ENCODE measurements around the gene ALCAM. TPM values are rescaled to one million over a fixed set of nuclear protein-coding genes. Genes with fewer than 3 reads are reported as not detected.

ALCAM gene
- total RNA-seq, 1 donor from 2014 or later = 28.6 TPM

DNA sequence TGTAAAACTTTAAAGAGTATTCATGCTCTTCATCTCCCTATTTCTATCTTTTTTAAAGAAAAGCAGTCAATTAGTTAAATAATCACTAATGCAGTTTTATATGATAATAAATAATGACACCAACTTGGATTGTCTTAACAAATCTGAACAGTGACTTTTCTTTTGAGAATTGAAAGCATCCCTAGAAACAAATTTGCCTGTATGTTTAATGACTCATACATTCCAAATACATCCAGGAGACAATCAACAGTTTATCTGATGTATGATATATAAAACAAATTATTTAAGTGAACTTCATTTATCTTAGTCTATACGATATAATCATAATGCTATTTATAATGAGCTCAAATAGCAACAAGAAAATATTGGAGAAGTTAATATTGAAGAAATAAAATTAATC is 78.0 kb downstream of the ALCAM start:
- peaks cover 30% of the 10 kb centered on the region for H3K4me1 Mint-ChIP-seq (ENCODE audit: low read depth)
- no peak for TF ChIP-seq CTCF (IDR thresholded peaks at IDR 0.05; ENCODE audit: unreplicated experiment)
- H3K27me3 Mint-ChIP-seq = no peaks in the 10 kb centered on the region
- H3K4me3 Mint-ChIP-seq (ENCODE audit: low read depth) = no peak overlapping the region
- peaks cover 3% of the 10 kb centered on the region for H3K9me3 Mint-ChIP-seq (ENCODE audit: low read depth)
- no peak for DNase-seq (ENCODE audit: low spot score, unreplicated experiment)
- H3K36me3 Mint-ChIP-seq (ENCODE audit: insufficient read depth) = no peaks in the 10 kb centered on the region
- no peak overlapping the region for H3K27ac Mint-ChIP-seq

DNA sequence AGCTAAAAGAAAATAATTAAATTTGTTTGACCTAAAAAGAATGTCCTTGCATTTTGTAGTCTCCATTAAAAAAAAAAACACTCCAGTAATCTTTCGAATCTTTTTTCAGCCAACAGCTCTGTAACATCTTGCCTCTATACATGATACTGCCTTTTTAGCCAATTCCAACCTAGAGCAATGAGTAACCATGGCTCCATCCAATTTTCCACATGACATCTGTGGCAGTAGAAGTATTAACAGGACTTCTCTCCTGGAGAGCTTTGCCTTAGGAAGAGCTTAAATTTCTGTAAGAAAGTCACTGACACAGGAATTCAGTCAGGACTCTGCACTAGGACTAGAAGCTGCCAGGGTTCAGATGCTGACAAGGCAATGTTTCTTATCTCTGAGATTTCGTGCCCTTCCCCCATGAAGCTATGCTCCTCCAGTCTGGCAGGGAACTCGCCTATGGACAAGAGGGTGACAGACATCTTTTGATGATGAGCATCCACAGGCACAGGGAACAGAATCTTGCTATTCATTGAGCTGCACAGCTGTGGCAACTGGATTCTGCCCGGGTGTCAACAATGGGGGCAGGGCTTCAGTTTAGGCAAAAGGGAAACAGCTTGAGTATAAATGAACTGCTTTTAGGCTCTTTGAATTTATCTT is 81.8 kb downstream of the ALCAM start:
- Mint-ChIP-seq H3K27me3 (no peaks in the 10 kb centered on the region), H3K9me3 (ENCODE audit: low read depth) (peaks cover 14% of the 10 kb centered on the region), H3K27ac (no peak overlapping the region), H3K36me3 (ENCODE audit: insufficient read depth) (no peaks in the 10 kb centered on the region), H3K4me1 (ENCODE audit: low read depth) (peaks cover 14% of the 10 kb centered on the region), H3K4me3 (ENCODE audit: low read depth) (no peak overlapping the region)
- no peak for DNase-seq (ENCODE audit: low spot score, unreplicated experiment)
- TF ChIP-seq CTCF (IDR thresholded peaks at IDR 0.05; ENCODE audit: unreplicated experiment) = no peak

DNA sequence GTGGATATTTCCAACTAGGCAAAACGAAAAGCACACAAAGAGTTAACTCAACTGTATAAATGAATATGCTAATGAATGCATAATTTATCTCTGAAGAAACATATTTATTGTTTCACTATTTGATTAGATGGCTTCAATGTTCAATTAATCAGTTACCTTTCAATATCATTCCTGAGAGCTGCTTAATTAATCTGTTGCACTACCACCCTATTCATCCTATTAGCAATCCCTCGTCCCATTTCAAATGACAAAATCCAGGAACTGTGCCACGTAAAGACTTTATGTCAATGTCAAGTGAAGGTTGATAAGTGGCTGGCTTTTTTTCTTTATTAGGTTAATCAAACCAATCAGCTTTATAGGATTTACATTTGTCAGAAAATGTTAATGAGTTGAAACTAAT is 82.7 kb downstream of the ALCAM start:
- no peak overlapping the region for H3K27ac Mint-ChIP-seq
- H3K4me3 Mint-ChIP-seq (ENCODE audit: low read depth) = no peak overlapping the region
- no peaks in the 10 kb centered on the region for H3K36me3 Mint-ChIP-seq (ENCODE audit: insufficient read depth)
- no peaks in the 10 kb centered on the region for H3K27me3 Mint-ChIP-seq
- TF ChIP-seq CTCF (IDR thresholded peaks at IDR 0.05; ENCODE audit: unreplicated experiment) = no peak
- no peak for DNase-seq (ENCODE audit: low spot score, unreplicated experiment)
- H3K4me1 Mint-ChIP-seq (ENCODE audit: low read depth) = peaks cover 14% of the 10 kb centered on the region
- H3K9me3 Mint-ChIP-seq (ENCODE audit: low read depth) = peaks cover 14% of the 10 kb centered on the region

DNA sequence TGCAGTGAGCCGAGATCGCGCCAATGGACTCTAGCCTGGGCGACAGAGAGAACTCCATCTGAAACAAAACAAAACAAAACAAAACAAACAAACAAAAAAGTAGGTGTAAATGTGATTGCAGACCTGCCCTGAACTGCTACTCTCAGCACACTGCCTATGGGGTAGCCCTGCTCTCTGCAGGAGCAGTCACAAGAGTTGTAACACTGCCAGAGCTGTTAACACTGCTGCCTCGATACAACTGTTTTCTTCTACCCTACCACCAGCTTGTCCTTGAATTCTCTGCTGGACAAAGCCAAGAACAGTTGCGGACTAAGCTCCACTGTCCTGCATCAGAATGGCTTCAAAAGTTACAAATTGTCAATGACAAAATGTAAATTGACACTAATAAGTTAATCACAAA is 89.3 kb downstream of the ALCAM start:
- TF ChIP-seq CTCF (IDR thresholded peaks at IDR 0.05; ENCODE audit: unreplicated experiment) = no peak
- no peaks in the 10 kb centered on the region for H3K4me1 Mint-ChIP-seq (ENCODE audit: low read depth)
- no peak for DNase-seq (ENCODE audit: low spot score, unreplicated experiment)
- peaks cover 8% of the 10 kb centered on the region for H3K9me3 Mint-ChIP-seq (ENCODE audit: low read depth)
- H3K36me3 Mint-ChIP-seq (ENCODE audit: insufficient read depth) = no peaks in the 10 kb centered on the region
- H3K27ac Mint-ChIP-seq = no peak overlapping the region
- no peaks in the 10 kb centered on the region for H3K27me3 Mint-ChIP-seq
- H3K4me3 Mint-ChIP-seq (ENCODE audit: low read depth) = no peak overlapping the region

DNA sequence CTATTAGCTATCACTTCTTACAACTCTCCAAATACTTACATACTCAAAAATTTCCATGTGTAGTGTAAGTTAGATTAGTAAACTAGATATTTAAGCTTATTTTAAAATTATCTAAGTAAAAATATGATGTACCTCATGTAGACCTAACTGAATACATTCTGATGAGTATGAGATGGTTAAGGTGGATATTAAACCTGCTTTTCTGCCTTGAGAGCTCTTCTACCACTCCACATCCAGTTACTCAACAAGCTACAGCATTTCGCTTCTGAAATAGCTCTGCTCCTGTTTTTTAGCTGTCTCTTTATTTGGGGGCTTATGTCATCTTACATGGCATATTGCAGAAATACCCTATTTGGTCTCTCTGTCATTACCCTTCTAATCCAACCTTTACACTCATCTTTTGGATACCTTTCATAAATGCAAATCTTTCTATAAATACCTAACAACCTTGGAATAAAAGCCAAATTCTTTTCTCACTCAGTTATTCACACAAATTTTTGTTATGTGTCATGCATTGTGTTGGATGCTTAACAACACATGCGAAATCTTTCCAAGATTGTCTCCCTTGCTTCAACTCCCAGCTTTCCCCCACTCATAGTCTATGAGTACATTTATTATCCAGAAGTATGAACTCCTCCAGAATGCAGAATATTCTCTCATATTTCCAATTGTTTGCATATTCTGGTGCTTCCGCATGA is 92.0 kb downstream of the ALCAM start:
- no peak for TF ChIP-seq CTCF (IDR thresholded peaks at IDR 0.05; ENCODE audit: unreplicated experiment)

More for the DNA sequence above, 92.0 kb downstream of the ALCAM start:
- no peak for DNase-seq (ENCODE audit: low spot score, unreplicated experiment)
- Mint-ChIP-seq H3K27me3 (no peaks in the 10 kb centered on the region), H3K9me3 (ENCODE audit: low read depth) (no peaks in the 10 kb centered on the region), H3K4me1 (ENCODE audit: low read depth) (no peaks in the 10 kb centered on the region), H3K27ac (no peak overlapping the region), H3K36me3 (ENCODE audit: insufficient read depth) (no peaks in the 10 kb centered on the region), H3K4me3 (ENCODE audit: low read depth) (no peak overlapping the region)
